ENCODE results near the gene IL10RA.

GRCh38 chr11:118000850-118001228 lies 14.6 kb downstream of the IL10RA start:
- TF ChIP-seq CTCF (IDR thresholded peaks at IDR 0.05), result no peak
- TF ChIP-seq POLR2A (IDR thresholded peaks at IDR 0.05), result no peak
